ENCODE results near the gene GPR146.

Gene GPR146

DNA sequence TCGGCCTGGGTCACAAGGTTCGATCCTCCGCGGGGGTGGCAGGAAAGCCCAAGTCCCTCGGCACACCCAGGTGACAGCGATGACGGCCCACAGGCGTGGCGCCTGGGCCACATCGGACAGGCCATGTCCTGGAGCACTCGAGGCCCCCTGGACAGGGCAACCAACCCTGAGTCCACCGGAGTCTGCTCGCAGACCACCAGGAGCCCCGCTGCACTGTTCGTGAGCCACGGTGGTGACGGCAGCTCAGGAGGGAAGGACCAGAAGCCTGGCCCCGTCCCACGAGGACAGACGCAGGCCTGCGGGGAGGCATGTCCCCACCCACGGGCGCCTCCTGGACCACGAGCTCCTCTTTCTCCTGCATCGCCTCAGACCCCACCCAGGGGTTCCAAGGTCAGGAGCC is 22.4 kb upstream of the GPR146 start:
- TF ChIP-seq, protein P1, sequence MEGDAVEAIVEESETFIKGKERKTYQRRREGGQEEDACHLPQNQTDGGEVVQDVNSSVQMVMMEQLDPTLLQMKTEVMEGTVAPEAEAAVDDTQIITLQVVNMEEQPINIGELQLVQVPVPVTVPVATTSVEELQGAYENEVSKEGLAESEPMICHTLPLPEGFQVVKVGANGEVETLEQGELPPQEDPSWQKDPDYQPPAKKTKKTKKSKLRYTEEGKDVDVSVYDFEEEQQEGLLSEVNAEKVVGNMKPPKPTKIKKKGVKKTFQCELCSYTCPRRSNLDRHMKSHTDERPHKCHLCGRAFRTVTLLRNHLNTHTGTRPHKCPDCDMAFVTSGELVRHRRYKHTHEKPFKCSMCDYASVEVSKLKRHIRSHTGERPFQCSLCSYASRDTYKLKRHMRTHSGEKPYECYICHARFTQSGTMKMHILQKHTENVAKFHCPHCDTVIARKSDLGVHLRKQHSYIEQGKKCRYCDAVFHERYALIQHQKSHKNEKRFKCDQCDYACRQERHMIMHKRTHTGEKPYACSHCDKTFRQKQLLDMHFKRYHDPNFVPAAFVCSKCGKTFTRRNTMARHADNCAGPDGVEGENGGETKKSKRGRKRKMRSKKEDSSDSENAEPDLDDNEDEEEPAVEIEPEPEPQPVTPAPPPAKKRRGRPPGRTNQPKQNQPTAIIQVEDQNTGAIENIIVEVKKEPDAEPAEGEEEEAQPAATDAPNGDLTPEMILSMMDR (IDR thresholded peaks at IDR 0.05; ENCODE audit: low read depth, low read length, missing control alignments) = no peak
- H3K4me3 ChIP-seq (ENCODE audit: low read depth, low read length) = no peak overlapping the region
- DNase-seq (ENCODE audit: low read depth) = no peak
- in situ Hi-C loops (cut with HindIII; ENCODE audit: low sequenced_read_pairs) = no loop called here

GRCh38 chr7:1022356-1022755 is 22.0 kb upstream of the GPR146 start:
- H3K4me3 ChIP-seq (ENCODE audit: low read depth, low read length) = no peak overlapping the region
- TF ChIP-seq, protein P1 (IDR thresholded peaks at IDR 0.05; ENCODE audit: low read depth, low read length, missing control alignments) = no peak
- in situ Hi-C loops (cut with HindIII; ENCODE audit: low sequenced_read_pairs) = no loop called here
- no peak for DNase-seq (ENCODE audit: low read depth)

- TF ChIP-seq, protein P1 (IDR thresholded peaks at IDR 0.05; ENCODE audit: low read depth, low read length, missing control alignments) = no peak
- DNase-seq (ENCODE audit: low read depth) = no peak
- in situ Hi-C loops (cut with HindIII; ENCODE audit: low sequenced_read_pairs) = no loop called here
- H3K4me3 ChIP-seq (ENCODE audit: low read depth, low read length) = no peak overlapping the region
Observed at GRCh38 chr7:1022801-1023465, 21.4 kb upstream of the GPR146 start.

DNA sequence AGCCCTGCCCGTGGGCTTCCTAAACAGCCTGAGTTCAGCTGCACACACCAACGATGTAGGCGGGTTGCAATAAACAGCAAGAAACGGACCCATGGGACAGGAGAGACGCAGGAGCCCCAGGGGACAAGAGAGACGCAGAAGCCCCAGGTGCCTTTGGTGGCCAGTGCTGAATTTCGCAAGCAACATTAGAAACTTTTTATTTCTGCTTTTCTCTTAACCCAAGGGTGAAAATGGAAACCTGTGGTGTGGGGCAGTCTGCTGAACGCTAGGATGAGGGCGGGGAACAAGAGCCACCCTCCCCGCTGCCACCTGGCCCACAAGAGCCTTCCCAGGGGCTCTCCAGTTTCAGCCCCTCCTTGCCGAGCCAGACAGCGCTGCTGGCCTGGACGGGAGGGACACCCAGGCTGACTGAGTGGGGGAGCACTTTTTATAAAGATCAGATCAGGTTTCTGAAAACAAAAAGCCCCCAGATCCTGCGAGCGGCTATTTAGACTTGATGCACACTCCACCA is 20.0 kb upstream of the GPR146 start:
- in situ Hi-C loops (cut with HindIII; ENCODE audit: low sequenced_read_pairs) = no loop called here
- TF ChIP-seq, protein P1 (IDR thresholded peaks at IDR 0.05; ENCODE audit: low read depth, low read length, missing control alignments) = no peak
- DNase-seq (ENCODE audit: low read depth) = no peak
- H3K4me3 ChIP-seq (ENCODE audit: low read depth, low read length) = no peak overlapping the region

DNA sequence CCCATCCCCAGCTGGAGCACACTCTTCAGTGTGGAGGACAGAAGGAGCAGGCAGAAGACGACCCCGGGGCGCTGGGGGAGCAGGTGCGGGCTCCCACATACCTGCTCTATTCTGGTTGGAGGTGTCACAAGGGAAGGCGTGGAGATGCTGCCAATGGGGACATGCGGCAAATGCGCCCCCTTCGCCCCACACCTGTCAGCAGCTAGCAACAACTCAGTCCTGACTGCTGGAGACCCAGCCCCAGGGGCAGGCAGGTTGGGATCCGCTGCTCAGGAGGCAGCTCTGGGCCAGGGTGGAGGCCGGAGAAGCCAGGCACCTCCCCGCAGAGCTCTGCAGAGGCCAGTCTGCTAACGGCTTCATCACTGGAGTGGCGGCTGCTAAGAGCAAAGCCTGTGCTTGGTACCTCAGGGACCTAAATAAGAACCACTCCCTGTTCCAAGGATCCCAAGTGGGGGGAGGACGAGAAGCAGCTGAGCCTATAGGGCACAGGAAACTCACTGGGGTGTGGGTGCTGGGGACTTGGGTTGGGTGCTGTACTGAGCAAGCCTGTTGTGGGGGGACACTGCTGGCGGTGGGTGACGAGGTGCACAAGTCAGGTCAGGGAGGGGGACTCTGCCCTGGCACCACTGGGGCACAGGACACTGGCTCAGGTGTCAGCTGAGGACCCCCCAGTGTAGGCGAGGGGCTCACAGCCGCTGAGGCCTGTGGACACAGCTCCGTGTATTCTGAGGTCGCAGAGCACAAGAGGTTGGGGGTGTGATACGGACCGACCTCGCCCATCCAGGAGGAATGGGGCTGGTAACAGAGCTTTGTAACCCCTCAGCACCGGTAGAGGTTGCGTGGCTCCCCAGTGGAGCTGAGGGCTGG is 19.2 kb upstream of the GPR146 start:
- no peak overlapping the region for H3K4me3 ChIP-seq (ENCODE audit: low read depth, low read length)
- DNase-seq (ENCODE audit: low read depth) = no peak
- in situ Hi-C loops (cut with HindIII; ENCODE audit: low sequenced_read_pairs) = no loop called here
- TF ChIP-seq, protein P1 (IDR thresholded peaks at IDR 0.05; ENCODE audit: low read depth, low read length, missing control alignments) = no peak

DNA sequence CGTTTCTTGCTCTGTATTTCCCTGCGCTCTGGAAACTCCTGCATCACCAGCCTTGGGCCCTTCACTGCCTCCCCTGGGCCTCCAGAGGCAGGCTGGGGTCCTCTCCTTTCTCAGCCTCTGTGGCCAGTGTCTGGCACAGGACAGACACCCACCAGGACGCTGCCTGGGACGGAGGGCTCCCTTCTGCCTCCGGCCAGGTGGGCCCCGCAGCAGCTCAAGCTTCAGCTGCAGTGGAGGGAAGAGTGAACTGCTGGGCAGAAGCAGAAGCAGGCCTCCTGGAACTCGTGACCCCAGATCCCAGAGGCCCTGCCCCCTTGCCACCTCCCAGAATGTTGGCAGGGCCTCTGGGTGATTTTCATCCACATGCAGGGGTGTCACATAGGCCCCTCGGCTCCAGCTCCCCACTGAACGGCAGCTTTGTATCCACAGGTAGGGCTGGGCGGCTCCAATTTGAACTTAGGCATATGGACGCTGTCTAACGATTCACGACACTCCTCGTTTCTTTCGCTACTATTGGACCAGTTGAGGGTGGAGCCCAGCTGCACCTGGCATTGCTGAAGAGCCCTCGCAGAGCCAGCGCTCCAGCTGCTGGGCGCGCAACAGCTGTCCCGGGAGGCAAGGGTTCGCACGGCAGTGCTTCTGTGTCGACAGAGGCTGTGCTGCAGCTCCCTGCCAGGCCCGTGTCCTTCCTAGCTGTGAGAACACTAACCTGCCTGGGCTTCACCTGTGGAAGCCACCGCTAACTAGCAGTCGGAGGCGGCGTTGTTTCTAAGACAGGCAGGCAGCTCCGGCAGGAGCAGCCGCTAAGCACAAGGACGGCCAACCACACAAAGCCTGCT is 18.4 kb upstream of the GPR146 start:
- DNase-seq (ENCODE audit: low read depth) = no peak
- H3K4me3 ChIP-seq (ENCODE audit: low read depth, low read length) = no peak overlapping the region
- TF ChIP-seq, protein P1 (IDR thresholded peaks at IDR 0.05; ENCODE audit: low read depth, low read length, missing control alignments) = no peak
- in situ Hi-C loops (cut with HindIII; ENCODE audit: low sequenced_read_pairs) = no loop called here
